HG03354 (cell line): ENCODE data around the gene NCBP3.
A peak's percentile ranks its signal among the peaks of the same experiment; 100 is the strongest.
"Not testable (repeated sequence)": the region's sequence is repeated elsewhere in the genome, so short reads cannot be mapped to it uniquely, and the experiment has no call there.

Experiments
- ATAC-seq: cut with Tn5 transposase; IDR thresholded peaks from one replicate; pipeline ENCODE4 v1.9.1; 2021; ENCODE audit warnings: mild to moderate bottlenecking; ENCODE audit not compliant: unreplicated experiment, poor library complexity, severe bottlenecking

NCBP3 gene

DNA sequence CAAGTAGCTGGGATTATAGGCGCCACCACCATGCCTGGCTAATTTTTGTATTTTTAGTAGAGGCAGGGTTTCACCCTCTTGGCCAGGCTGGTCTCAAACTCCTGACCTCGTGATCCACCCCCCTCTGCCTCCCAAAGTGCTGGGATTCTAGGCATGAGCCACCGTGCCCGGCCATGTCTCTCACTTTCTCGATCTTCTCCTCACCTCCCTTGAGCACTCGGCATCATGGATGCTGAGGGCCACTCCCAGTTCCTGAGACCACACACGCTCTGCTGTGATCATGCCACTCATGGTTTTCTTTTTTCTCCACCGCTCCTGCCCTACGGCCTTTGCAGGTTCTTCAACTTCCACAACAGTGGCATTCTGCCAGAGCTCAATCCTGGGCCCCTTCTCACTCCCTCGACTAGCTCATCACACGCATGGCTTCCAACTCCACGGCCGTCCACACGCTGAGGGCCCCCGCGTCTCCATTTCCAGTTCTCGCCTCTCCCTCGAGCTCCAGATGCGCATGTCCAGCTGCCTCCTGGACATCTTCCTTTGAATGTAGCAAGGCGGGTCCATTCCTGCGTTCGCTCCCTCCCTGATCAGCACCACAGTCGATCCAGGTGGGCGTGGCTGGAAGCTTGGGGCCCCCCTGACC lies 5.5 kb upstream of the NCBP3 start:
- ATAC-seq, result no peak

DNA sequence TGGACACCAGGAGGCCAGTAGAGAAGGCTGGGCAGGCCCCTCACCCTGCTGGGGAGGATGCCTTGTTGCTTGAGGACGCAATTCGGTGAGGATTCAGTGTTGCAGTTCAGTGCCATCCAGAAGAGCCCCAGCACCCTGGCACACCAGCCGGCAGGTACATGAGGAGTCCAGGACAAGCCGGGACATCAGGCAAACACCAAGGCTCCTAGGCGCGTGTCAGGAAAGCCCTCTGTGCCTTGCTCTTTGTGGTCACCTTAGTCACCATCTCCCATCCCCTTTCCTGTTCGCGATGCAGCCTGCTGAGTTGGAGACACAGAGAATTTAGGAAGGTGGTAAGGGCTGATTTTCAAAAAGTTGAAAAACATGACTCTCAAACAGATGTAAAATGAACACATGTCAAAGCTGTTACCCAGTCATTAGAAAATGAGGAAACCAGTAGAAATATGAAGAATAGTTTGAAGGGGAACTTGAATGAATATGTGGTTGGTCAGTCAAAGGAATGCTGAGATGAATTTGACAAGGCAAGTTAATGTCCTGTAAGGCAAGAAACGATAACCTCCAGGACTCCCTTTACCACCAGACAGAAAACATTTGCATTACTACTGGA lies 2.3 kb upstream of the NCBP3 start:
- no peak for ATAC-seq

DNA sequence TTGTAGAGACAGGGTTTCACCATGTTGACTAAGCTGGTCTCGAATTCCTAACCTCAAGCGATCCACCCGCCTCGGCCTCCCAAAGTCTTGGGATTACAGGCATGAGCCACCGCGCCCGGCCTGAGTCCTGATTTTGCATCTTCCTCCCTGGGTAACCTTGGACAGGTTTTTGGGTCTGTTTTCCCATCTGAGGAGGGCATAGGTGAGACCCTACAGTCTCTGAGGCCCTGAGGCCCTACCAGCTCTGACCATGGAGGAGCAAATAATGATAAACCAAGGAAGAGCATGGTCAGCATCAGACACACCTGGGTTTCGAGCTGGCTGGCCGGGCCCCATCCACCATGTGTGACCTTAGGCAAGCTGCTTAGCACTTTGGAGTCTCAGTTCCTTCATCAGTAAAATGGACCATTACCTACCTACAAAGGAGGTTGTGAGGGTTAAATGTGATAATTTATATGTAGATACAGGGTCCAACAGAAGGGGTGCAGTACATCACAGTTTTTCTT lies 1.2 kb upstream of the NCBP3 start:
- ATAC-seq, result no peak

DNA sequence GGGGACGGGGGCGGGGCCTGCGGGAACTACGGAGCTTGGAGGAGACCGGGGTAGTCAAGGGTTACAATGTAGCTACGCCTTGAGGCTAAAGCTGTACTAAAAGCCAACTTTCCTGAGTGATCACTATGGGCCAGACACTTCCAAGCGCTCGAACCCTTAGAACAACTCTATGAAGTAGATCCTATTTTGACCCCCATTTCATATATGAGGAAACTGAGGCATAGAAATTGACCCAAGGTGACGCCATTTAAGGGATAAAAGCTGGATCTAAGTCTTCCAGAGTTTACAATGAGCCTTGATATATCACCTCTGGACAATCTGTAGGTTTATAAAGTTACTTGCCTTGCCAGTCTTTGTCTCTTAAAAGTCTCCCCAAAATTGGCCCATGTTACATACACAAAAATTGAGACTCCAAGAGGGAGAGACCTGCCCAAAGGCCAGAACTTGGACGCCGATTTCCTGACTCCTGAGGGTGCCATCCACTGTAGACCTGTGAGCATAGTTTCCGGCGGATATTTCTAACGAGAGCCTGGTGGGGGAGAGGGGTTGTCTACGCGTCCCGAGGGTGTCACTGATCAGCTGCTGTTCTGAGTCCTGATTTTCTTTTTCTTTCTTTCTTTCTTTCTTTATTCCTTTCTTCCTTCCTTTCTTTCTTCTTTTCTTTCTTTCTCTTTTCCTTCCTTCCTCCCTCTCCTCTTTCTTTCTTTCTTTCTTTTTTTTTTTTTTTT lies 555 bp upstream of the NCBP3 start:
- no peak for ATAC-seq

DNA sequence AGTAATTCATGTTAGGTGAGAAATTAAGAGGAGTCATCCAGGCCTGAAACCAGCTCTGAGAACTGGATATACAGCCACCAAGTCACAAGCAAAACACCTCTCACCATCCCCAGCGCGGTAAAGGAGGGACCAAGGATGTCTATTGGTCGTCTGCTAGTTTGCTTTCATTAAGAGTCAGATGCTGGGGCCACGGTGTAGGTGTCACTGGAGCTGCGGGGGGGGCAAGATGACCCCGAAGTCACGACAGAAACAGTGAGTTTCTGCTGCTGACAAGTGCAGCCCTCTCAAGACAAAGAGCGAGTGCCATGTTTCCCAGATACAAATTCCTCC lies 790 bp downstream of the NCBP3 start:
- ATAC-seq, result peak; percentile 28

DNA sequence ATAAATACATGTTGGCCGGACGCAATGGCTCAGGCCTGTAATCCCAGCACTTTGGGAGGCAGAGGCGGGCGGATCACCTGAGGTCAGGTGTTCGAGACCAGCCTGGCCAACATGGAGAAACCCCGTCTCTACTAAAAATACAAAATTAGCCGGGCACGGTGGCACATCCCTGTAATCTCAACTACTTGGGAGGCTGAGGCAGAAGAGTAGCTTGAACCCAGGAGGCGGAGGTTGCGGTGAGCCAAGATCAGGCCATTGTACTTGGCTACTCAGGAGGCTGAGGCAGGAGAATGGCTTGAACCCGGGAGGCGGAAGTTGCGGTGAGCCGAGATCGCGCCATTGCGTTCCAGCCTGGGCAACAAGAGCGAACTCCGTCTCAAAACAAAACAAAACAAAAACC lies 1.5 kb downstream of the NCBP3 start:
- not testable (repeated sequence) for ATAC-seq

DNA sequence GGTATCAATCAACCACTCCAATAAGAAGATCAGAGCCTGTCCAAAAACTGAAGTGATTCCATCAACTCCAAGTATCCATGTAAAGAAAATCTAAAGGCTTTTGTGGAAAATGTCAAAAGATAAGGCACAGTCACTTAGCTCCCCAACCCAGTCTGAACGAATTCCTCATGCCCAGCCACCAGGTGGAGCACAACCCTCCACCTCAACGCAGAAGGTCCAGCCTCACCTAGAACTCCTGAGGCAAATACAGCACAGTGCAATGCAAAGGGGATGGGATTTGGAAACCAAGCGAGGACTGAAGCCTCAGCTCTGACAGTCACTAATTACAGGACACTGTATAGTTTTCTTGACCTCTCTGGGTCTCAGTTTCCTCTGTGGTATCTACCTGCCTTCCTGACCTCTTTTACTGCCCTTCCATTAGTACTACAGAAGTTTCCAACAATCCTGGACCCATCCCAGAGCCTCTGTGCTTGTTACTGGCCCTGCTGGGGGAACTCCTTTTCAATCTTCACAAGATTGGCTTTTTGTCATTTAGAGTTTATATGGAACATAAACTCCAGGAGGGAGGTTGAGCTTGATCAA lies 2.0 kb downstream of the NCBP3 start:
- ATAC-seq, result no peak

DNA sequence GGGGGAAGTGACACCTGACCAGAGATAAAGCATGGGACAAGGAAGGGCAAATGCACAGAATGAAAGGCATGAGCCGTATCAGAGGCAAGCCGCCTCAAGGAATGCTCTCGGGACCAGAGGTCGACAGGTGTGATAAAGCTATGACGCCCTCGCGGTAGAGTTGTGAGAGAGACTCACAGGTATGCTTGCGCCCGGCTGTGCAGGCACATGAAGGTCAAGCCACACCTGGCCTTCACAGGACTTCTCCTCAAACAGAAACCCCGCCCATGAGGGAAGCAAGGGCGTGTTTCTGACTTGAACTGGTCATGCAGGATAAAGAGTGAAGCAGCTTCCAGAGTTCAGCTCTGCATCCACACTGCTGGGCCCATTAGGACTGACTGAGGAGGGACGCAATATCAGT lies 7.8 kb downstream of the NCBP3 start:
- no peak for ATAC-seq

DNA sequence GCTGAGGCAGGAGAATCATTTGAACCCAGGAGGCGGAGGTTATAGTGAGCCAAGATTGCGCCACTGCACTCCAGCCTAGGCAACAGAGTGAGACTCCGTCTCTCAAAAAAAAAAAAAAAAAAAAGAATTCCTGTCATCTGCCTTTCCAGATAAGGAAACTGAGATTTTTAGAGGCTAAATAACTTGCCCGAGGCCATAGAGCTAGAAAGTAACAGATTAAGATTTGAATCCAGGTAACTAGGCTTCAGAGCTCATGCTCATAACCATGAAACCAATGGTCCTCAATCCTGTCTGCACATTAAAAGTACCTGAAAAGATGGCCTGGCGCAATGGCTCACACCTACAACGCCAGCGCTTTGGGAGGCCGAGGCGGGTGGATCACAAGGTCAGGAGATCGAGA lies 9.5 kb downstream of the NCBP3 start:
- ATAC-seq, result no peak

DNA sequence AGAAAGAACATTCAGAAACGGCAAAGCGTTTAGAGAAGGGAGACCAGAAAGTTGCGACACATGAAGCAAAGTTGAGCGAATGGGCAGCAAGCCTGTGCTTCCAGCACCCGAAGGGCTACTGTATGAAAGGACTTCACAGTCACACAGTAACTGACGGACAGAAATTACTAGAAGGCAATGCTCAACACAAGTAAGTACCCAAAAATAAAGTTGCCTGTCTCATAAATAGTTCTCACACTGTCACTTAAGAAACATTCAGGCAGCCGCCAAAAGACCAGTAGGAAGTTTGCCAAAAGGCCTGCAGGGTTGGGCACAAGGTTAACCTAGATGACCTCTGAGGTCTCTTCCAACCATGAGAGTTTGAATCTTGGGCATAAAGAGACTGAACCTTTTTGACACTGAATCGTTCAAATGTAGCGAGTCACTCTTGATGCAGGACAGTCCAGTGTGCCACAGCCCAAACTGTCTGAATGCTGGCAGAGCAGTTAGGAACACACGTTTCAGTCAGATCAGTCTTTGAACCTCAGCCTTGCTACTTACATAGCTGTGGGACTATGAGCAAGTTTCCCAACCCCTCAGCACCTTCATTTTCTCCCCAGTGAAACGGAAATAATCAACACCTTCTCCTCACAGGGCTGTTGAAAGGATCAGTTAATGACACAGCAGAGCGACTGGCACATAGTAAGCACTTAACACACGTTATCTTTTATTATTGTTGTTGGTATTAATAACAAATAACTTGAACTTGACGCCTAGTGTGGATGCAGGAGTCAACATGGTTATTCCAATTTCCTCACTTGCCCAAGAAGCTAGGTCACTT lies 10.4 kb downstream of the NCBP3 start:
- no peak for ATAC-seq

DNA sequence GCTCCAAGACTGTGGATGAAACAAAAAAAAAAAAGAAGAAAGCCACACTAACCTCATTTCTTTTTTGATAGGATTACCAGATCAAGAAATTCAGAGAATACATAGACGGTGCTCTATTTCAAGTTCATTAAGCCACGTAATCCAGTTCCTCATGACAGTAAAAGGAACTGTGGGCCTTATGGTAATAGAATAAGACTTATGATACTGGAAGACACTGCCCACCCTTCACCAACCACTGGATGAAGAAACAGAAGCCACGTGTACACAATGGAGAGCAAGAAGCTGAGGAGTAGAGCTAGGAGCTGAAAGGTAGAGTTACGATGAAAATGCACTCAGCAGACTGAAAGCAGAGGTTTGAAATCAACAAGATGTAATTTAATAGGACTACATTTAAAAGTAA lies 11.2 kb downstream of the NCBP3 start:
- ATAC-seq, result no peak

DNA sequence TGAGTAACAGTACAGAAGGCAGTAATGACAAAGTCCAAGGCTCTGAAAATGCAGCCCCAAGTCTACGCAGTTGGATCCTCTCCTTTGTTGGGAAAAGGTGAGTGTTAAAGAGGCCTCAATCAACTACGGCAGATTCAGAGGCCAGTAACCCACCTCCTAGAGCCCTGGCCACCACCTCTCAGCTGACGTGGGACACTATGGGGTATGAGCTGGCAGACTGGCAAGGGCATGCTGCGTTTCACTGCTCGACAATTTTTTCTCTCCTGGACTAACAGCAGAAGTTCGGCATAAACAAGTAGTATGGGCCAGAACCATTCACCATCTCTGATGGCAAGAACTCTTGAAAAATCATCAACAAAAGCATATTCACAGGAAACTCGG lies 17.2 kb downstream of the NCBP3 start:
- ATAC-seq, result no peak

DNA sequence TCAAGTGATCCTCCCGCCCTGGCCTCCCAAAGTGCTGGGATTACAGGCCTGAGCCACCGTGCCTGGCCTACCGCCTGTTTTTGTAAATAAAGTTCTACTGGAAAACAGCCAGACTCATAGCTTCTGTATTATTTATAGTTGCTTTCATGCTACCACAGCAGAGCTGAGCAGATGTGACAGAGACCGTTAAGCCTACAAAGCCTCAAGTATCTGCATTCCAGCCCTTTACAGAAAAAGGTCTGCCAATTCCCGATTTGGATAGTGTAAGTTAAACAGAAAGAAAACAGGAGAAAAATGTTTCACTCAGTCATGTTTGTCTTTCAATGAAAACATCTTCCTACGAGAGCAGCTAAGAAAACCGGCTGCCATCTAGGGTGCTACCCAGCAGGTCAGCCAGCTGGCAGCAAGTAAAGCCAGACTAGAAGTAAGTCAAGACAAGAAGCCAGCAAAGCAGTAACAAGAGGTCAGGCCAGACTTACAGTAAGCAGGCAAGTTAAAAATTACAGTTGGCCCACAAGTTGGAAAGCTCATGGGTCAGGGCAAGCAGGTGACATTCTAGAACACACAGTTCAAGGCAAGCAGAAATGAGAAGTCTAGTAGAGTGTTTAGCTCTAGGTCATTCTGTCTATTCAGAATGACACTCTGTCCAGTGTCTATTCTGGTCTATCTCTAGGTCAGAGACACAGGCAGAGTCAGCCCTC lies 17.7 kb downstream of the NCBP3 start:
- no peak for ATAC-seq

DNA sequence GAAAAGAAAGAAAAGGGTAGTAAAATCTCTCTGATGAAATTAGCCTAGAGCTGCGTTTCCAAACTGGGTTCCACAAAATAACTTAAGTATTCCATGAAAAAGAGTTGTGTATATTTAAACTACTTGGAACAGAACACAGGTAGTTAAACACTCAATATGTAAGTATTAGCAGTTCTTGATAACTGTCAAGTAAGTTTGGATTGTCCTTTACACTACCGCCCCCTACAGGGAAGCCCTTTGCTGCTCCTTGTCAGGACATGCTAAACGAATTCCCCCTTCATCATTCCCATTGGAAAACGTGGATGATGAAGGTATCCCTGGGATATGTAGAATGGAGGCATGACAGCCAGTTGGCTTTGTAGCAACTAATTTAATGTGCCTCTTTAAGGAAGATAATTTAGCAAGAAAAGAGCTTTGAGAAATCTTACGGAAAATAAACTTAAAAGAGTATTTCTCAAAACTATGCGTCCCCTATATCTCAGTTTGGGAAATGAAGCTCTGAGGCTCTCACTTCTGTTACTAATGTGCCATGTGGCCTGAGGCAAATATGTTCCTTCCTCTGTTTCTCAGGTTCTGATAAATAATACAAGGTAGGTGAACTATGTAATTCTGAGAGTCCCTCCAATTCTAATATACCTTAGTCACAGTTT lies 18.8 kb downstream of the NCBP3 start:
- no peak for ATAC-seq

DNA sequence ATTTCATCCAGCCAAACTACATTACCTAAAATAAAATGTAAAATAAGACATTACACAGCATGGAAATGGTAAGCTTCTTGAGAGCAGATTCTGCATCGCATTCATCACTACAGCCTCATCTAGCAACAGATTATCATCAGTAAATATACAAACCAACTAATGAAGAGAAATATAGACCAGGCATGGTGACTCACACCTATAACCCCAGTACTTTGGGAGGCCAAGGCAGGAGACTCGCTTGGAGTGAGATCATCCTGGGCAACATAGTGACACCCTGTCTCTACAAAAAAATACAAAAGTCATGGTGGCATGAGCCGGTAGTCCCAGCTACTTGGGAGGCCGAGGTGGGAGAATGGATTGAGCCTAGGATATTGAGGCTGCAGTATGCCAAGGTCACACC lies 19.9 kb downstream of the NCBP3 start:
- ATAC-seq, result no peak

DNA sequence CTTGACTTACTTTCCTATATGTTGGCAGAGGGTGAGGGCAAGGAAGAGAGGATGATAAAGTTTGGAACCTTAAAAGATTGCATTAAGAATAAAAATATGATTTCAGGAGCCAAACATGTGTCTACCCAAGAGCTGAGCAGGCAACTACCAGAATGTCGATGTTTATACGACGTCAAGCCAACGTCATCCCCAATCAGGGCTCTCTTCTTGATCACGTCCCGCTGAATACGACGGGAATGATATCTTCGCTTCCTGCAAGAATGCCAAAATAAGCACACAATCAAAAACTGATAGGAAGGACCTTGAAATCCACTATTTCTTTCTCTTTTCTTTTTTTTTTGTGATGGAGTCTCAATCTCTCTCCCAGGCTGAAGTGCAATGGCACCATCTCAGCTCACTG lies 24.9 kb downstream of the NCBP3 start:
- no peak for ATAC-seq

DNA sequence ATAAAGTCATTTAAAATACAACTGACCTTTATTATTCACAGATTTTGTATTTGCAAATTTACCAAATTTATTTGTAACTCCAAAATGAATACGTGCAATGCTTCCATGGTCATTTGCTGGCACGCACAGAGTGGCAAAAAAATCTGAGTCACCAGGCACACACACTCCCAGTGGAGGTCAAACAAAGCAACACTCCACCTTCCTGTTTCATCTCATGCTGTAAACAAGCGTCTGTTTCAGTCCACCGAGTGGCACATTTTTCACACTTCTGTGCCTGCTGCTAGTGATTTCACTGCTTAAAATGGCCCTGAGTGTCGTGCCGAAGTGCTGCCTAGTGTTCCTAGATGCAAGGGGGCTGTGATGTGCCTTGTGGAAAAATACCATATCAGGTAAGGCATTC lies 27.3 kb downstream of the NCBP3 start:
- no peak for ATAC-seq

DNA sequence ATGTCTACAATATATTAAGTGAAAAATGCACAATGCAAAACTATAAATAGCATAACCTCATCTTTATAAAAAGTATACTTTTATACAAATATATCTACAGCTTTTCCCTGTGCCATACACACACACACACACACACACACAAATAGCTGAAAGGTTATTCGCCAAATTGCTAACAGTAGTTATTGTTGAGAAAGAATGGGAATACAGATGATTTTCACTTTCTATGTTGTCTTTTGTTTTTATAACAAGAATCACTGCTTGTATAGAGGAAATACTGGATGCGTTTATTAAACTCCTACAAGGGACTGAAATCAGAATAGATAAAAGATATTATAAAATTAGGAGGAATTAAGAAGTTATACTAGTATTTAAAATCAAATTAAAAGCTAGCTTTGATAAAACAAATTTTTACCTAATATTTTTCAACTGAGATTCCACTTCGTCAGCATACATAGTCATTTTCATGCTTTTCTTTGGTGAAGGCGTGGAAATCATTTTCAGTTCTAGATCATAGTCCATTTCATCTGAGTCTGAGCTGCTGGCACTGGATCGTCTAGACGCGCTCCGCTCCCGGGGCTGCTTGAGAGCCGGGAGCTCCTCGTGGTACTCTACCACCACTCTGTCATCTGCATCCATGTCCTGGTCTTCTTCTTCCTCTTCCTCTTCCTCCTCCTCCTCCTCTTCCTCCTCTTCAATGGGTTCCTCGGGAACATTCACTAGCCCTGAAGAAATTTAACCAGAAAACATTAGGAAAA lies 28.0 kb downstream of the NCBP3 start:
- ATAC-seq, result no peak
